AG04449 (cell line): ENCODE results near the gene NOXA1.
"Not testable (repeated sequence)": the region's sequence is repeated elsewhere in the genome, so short reads cannot be mapped to it uniquely, and the experiment has no call there.

Experiments
- CTCF ChIA-PET: fragments of 350-600 bp; formaldehyde crosslinking; extraction: SDS; loops from one replicate; lab custom pipeline; 2021; ENCODE audit warnings: antibody characterized with exemption; lab: Yijun Ruan, JAX
- POLR2A ChIA-PET: fragments of 400-600, 350-600 bp; formaldehyde crosslinking; extraction: SDS; loops from one replicate; lab custom pipeline; 2020; ENCODE audit warnings: antibody characterized with exemption, inconsistent platforms; lab: Yijun Ruan, JAX
- DNase-seq: peaks from one replicate; pipeline ENCODE4 v3.0.0-alpha.2; 2010; ENCODE audit warnings: low read depth, low spot score
- H3K4me3 ChIP-seq: 2 replicates; pipeline ENCODE4 v1.5.1; 2011; ENCODE audit warnings: low read depth, mild to moderate bottlenecking, control low read depth, low read length
- TF ChIP-seq, protein P1 (sequence below): IDR thresholded peaks from one replicate; pipeline ENCODE4 v1.5.1; 2011; ENCODE audit warnings: mild to moderate bottlenecking, moderate library complexity, low read length, control low read depth, inconsistent platforms; ENCODE audit not compliant: insufficient read depth; ENCODE audit errors: missing control alignments

The NOXA1 gene

DNA sequence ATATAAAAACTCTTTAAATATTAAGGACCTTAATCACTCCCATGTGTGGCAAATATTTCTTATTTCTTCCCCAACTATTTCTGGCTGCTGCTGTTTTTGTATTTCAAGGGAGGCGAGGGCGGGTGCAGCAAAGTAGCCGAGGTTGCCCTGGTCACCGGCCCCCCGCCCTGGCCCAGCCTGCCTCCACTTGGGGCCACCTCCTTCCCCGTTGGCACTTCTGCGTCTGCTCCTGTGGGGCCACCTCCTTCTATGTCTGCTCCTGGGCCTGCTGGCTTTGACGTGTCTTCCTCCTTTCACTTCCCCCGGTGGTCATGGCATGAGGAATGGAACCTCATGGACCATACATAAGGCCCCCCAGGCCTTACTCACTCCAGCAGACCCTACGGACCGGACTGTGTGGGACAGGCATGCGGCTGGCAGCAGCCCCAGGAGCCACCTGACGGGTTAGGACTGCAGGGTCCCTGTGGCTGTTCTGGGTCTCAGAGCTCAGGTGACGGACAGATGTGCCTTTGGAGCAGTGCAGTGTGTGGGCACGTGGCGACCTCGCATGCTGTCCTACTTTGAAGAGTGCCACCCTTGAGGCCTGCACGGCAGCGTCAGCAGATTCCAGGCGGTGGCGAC is 23.8 kb downstream of the NOXA1 start:
- CTCF ChIA-PET: interaction anchor here (0.7 to 2.4 kb wide), 9 partner anchors 8 to 160 kb away, joined by 3 to 12 read pairs (median 4); partner anchors contain the start of genes EXD3, NOXA1 and NRARP

DNA sequence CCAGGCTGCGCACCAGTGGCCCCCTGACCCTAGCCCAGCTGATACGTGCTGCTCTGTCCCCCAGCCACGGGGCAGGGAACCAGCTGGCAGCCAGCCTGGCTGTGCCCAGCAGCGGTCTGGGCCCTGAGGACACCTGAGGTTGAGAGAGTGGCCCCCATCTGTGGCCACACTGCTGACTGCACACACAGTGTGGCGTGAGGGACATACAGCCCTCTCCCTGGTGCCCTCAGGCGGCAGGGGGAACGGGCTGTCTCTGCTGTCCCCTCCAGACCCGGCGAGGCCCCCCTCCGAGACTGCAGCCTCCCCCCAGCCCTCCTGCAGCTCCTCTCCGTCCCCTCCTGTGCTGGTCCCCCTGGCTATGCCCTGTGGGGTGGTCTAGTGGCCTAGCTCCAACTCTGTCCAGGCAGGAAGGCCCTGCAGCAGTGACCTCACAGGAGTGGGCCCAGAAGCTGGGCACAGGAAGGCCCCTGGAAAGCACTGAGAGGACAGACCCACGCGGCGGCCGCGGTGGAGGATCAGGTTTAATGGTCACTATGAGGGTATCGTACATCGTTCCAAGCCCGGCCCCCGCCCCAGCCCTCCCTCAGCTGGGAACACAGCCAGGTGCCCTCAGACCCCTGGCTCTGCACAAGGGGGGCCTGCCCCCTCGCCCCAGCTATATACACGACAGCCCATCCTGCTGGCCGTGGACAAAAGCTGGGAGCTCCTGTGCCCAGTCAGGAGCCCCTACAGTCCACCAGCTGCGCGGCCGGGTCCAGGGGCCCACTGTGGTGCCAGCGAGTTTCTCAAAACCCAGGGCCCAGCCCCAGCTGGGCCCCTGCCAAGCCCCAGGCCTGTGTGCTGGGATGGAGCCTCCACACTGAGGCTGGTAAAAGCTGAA is 24.8 kb downstream of the NOXA1 start:
- POLR2A ChIA-PET: interaction anchor here (1.2 kb wide), 1 partner anchor 11 kb away, joined by 4 read pairs; the partner anchor contains the start of gene NSMF
- H3K4me3 ChIP-seq: no peak overlapping the region
- CTCF ChIA-PET: interaction anchor here (0.7 to 2.4 kb wide), 2 partner anchors 10 to 25 kb away, joined by 3 to 11 read pairs; partner anchors contain the start of genes EXD3 and NOXA1
- TF ChIP-seq, protein P1, sequence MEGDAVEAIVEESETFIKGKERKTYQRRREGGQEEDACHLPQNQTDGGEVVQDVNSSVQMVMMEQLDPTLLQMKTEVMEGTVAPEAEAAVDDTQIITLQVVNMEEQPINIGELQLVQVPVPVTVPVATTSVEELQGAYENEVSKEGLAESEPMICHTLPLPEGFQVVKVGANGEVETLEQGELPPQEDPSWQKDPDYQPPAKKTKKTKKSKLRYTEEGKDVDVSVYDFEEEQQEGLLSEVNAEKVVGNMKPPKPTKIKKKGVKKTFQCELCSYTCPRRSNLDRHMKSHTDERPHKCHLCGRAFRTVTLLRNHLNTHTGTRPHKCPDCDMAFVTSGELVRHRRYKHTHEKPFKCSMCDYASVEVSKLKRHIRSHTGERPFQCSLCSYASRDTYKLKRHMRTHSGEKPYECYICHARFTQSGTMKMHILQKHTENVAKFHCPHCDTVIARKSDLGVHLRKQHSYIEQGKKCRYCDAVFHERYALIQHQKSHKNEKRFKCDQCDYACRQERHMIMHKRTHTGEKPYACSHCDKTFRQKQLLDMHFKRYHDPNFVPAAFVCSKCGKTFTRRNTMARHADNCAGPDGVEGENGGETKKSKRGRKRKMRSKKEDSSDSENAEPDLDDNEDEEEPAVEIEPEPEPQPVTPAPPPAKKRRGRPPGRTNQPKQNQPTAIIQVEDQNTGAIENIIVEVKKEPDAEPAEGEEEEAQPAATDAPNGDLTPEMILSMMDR: no peak
- DNase-seq: no peak

More for the DNA sequence above, 23.8 kb downstream of the NOXA1 start:
- no peak for DNase-seq
- TF ChIP-seq, protein P1: no peak
- H3K4me3 ChIP-seq: no peak overlapping the region
- POLR2A ChIA-PET: interaction anchor here (0.7 kb wide), 1 partner anchor 22 kb away, joined by 3 read pairs; no protein-coding TSS in a partner anchor

DNA sequence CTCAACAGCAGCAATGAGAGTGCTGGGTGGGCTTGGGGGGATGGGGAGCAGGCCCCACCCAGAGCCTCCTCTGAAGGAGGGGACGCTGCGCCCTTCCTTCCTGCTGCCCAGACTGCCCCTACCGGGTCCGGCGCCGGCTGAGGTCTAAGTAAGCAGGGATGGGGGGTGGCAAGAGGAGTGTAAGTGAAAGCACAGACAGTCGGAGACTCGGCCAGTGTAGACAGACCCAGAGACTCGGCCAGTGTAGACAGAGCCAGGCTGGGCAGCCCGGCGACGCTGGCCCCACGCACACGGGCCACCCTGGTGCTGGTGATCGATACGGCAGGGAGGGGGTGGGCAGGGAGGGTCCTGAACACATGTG is 25.4 kb downstream of the NOXA1 start:
- H3K4me3 ChIP-seq: no peak overlapping the region
- ChIA-PET CTCF (interaction anchor here (2.4 kb wide), 1 partner anchor 26 kb away, joined by 11 read pairs; the partner anchor contains the start of genes EXD3 and NOXA1), POLR2A (interaction anchor here (1.2 kb wide), 1 partner anchor 11 kb away, joined by 4 read pairs; the partner anchor contains the start of gene NSMF)
- TF ChIP-seq, protein P1: no peak
- no peak for DNase-seq

DNA sequence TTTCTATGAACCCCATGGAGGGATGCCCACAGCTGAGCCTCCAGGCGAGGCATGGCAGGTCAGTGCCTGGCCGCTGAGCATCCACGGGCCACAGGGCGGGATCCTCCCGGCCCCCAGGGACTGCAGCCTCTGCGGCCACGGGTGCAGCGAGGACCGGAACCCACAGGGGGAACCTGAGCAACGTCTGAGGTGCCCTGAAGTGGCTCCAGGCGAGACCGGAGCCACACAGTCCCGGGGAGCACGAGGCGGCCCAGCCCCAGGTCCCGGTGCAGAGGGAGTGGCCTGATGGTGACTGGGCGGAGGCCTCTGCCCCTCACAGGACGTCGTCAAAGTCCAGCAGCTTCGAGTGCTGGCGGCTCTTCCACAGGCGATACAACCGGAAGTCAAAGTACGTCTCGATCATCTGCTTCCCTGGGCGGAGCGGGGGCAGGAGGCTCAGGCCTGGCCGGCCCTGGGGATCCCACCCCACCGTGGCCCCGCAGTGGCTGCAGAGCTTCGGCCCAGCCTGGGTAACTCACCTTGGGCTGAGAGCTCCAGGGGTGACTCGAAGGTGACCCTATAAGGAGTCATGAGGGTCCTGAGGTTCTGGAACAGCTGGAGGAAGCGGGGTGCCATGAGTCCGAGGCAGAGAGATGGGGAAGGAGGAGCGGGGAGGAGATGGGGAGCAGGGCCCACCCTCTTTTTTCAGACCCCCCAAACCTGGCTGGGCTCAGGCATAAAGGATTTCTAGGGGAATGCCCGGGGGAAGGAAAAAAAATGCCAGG is 26.1 kb downstream of the NOXA1 start:
- CTCF ChIA-PET: interaction anchor here (0.8 to 2.4 kb wide), 2 partner anchors 27 to 147 kb away, joined by 3 to 11 read pairs; partner anchors contain the start of genes EXD3, NOXA1 and NRARP
- no peak for DNase-seq
- TF ChIP-seq, protein P1: no peak
- POLR2A ChIA-PET: interaction anchor here (1.2 kb wide), 1 partner anchor 10 kb away, joined by 4 read pairs; the partner anchor contains the start of gene NSMF
- H3K4me3 ChIP-seq: no peak overlapping the region

DNA sequence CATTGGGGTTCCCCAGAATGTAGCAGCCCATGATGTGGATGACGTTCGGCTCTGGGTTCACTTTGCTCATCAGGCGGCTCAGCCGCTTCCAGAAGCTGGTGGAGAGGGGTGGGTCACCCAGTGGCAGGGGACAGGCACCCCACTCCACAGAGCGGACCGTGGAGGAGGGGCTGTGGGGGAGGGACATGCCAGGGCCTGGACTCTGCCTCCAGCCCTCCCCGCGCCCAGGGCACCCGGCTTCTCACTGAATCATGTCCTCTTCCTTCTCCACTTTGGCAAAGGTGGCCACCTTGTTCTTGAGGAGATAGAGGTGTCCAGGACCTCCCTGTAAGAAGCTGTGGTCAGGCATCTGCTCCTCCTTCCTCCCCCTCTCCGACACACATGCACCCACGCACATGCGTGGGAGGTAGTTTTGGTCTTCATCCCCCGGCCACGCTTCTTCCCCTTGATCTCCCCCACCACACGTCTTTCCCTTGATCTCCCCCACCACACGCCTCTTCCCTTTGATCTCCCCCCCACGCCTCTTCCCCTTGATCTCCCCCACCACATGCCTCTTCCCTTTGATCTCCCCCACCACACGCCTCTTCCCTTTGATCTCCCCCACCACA is 26.8 kb downstream of the NOXA1 start:
- H3K4me3 ChIP-seq: no peak overlapping the region
- CTCF ChIA-PET: interaction anchor here (0.8 kb wide), 1 partner anchor 148 kb away, joined by 3 read pairs; the partner anchor contains the start of gene NRARP
- POLR2A ChIA-PET: no interaction called here
- TF ChIP-seq, protein P1: no peak
- no peak for DNase-seq

DNA sequence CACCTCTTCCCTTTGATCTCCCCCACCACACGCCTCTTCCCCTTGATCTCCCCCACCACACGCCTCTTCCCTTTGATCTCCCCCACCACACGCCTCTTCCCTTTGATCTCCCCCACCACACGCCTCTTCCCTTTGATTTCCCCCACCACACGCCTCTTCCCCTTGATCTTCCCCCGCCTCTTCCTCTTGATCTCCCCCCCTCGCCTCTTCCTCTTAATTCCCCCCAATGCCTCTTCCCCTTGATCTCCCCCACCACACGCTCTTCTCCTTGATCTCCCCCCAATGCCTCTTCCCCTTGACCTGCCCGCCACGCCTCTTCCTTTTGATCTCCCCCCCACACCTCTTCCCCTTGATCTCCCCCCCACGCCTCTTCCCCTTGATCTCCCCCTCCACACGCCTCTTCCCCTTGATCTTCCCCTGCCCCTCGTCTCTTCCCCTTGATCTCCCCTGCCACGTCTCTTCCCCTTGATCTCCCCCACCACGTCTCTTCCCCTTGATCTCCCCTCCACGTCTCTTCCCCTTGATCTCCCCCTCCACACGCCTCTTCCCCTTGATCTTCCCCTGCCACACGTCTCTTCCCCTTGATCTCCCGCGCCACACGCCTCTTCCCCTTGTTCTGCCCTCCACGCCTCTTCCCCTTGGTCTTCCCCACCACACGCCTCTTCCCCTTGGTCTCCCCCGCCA is 27.5 kb downstream of the NOXA1 start:
- CTCF ChIA-PET, DNase-seq, H3K4me3 ChIP-seq, POLR2A ChIA-PET: not testable (repeated sequence)

DNA sequence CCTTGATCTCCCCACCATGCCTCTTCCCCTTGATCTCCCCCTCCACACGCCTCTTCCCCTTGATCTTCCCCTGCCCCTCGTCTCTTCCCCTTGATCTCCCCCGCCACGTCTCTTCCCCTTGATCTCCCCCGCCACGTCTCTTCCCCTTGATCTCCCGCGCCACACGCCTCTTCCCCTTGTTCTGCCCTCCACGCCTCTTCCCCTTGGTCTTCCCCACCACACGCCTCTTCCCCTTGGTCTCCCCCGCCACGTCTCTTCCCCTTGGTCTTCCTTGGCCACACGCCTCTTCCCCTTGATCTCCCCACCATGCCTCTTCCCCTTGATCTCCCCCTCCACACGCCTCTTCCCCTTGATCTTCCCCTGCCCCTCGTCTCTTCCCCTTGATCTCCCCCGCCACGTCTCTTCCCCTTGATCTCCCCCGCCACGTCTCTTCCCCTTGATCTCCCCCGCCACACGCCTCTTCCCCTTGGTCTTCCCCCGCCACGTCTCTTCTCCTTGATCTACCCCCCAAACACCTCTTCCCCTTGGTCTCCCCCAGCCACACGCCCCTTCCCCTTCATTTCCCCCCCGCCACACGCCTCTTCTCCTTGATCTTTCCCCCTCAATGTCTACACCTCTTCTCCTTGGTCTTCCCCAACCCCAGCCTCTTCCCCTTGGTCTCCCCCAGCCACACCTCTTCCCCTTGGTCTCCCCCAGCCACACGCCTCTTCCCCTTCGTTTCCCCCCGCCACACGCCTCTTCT is 28.2 kb downstream of the NOXA1 start:
- DNase-seq, H3K4me3 ChIP-seq, POLR2A ChIA-PET, CTCF ChIA-PET: not testable (repeated sequence)
